HG02970 (cell line): ENCODE data around the gene RMC1.

ENCODE experiments used
- ATAC-seq: cut with Tn5 transposase; IDR thresholded peaks from one replicate; pipeline ENCODE4 v1.9.1; 2021; ENCODE audit warnings: mild to moderate bottlenecking, moderate library complexity, moderate number of reproducible peaks; ENCODE audit not compliant: unreplicated experiment, low FRiP score

Gene RMC1

DNA sequence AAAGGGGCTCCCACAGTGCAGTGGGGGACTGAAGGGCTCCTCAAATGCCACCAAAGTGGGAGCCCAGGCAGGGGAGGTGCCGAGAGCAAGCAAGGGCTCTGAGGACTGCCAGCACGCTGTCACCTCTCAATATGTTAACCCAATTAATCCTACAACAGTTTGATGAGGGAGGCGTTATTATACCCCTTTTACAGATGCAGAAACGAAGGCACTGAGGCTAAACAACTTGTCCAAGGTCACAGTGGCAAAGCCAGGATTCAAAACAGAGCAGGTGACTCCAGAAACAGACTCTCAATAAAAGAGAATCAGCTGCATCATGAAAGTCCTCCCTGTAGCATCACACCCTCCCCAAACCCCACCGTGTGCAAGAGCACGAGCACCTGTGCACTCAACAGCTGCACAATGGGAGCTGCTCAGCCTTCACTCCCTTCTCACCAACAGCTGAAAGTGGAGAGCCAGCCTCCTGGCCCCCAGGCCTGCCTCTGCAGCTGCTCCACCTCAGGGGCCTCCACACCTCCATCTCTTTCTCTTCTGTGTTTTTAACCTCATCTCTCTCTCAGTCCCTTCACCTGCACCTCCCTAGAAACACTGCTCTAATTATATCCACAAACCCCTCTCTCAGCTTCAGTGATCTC lies 74.9 kb downstream of the RMC1 start:
- ATAC-seq: no peak

DNA sequence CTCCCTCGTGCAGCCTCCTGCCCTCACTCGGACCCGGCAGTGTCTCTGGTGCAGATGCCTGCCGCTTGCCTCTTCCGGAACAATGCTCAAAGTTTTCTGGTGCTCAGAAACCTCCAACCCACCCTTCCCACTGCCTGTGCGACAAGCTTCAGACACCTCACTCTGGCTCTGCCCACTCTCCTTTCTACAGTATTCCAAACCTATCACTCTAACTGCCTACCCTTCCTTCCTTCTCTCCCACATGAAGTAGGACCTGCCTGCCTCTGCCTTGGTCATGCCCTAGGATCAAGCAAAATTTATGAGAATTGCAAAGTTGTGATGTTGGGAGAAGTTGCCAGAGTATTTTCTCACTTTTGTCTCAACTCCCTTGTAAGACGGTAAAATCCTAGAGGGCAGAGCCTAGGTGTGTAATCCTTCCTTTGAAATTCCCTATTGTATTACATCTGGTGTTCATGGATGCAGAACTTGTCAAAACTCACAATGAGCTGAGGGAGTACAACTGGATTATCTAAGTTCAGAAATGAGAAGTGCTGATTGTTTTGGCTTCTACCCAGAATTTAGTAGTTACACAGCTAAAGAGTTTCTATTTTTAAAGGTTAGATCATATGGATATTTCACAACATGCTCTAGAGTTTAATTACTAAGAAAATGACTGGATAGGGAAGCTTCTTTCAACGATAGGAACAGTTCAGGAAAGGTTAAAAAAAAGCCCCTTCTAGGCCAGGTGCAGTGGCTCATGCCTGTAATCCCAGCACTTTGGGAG lies 75.8 kb downstream of the RMC1 start:
- no peak for ATAC-seq

DNA sequence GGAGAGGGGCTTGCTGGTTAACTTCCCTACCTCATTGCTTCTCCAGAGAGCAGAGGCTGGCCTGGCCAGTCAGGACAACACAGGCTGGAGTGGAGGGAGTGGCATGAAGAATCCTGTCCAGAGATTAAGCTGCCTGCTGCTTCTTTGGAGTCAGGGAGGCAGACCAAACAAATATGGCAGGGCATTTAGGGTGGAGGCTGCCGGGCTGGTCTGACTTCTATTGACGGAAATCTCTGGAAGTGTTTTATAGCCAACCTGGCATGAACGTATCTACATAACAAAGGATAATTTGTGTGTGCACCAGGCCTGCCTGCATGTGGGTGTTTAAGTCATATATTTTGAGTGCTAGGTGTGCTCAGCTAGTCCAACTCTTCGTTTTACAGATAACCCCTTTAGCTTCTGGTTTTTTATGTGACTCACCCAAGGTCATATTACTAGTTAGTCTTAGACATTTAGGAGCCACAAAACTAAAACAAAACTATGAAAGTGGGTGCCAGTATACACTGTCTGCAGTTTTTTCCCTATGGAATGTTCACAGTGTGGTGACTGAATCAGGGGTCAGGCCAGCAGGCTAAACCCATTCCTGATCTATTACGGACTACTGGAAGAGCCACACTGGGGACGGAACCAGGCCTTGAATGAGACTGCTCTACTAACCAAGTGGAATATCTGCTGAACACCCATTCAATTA lies 77.5 kb downstream of the RMC1 start:
- ATAC-seq: no peak
